GM18511 (cell line): ENCODE data around the gene GALNT1.
"Not testable (repeated sequence)": the region's sequence is repeated elsewhere in the genome, so short reads cannot be mapped to it uniquely, and the experiment has no call there.

Experiments
- ATAC-seq: cut with Tn5 transposase; IDR thresholded peaks from one replicate; pipeline ENCODE4 v1.9.1; 2021; ENCODE audit warnings: mild to moderate bottlenecking, moderate library complexity; ENCODE audit not compliant: unreplicated experiment

GALNT1 gene

DNA sequence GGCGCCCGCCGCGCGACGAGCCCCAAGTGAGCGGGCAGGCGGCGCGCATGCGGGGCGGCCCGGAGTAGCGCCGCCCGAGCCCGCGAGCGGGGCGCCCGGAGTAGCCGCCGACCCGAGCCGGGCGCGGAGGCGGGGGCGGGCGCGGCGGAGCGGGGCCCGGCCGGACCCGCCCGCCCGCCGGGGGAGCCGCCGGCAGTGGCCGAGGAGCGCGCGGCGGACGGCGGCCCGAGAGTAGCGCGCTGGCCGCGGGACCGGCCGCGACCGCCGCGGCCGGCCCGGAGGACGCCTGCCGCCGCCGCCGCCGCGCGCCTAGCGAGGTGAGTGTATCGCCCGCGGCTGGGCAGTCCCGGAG is at the start of gene GALNT1:
Gene GALNT1 (plus strand): TSS at position 195 of the 352 bp plus-strand sequence. CDS start 72,923 bp downstream, outside the sequence.
- no peak for ATAC-seq

DNA sequence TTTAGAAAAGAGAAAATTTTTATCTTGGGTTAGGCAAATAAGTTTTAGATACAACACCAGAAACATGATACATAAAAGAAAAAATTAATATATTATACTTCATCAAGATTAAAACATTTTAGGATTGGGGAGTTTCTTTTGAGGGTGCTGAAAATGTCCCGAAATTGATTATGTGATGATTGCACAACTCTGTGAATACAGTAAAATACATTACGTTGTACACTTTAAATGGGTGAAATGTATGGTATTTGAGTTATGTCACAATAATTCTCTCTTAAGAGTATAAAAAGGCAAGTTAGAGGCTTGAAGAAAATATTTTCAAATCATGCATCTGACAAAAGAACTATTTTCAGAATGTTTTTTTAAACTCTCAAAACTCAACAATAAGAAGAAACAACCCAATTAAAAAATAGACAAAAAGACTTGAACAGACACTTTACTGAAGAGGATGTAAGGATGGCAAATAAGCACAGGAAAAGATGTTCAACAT is 47.6 kb upstream of the GALNT1 start:
- no peak for ATAC-seq

DNA sequence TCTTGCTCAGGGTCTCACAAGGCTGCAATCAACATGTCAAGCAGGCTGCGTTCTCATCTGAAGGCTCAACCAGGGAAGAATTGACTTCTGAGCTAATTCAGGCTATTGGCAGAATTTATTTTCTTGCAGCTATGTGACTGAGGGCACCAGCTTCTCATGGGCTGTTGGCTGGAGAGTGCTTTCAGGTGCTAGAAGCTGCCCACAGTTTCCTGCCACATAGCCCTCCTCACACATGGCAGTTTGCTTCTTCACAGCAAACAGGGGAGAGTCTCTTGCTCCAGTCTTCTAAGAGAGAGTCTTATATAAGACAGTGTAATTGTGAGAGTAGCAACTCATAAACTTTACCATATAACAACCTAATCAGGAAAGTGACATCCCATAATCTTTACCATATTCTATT is 46.2 kb upstream of the GALNT1 start:
- no peak for ATAC-seq

DNA sequence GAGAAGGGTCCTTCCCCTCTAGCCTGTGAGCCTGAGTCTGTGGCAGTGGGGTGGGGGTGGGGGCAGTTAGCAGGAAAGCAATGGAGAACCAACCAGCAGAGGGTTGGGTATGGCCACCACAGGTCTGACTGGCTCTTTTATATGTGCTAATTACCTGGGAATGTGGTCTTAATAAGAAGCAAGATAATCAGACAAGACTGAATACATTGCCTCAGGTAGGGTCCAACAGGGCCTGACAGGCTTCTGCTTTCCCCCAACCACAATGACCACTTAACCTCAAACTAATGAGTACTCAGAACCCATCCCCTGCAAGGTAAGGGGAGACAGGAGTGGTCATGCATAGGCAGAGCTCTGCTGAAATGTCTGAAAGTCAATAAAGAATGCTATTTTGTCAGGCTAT is 39.2 kb upstream of the GALNT1 start:
- ATAC-seq, result no peak

DNA sequence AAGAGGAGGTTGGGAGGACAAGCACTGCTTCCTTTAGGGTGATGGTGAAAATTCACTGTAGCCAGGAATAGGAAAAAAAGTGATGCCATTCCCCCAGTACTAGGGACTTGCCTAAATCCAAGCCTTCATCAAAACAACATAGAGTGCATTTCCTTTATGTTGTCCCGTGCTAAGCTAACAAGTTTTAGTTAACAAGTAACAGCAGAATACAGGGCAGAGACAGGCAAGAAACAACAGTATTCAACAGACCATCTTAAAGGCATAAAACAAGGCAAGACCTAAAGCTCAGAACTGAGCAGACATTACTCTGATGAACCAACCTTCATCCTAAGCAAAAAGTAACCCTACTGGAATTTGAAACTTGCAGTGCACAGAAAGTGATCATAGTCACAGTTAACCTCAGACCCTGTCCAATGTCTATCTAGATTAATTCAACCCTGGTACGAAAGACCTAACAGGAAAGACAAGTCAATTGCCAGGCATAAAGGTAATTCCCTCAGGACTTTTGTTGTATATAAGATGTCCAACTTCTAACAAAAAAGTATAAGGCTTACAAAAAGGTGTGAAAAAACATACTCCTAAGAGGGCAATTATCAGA is 34.4 kb upstream of the GALNT1 start:
- no peak for ATAC-seq

DNA sequence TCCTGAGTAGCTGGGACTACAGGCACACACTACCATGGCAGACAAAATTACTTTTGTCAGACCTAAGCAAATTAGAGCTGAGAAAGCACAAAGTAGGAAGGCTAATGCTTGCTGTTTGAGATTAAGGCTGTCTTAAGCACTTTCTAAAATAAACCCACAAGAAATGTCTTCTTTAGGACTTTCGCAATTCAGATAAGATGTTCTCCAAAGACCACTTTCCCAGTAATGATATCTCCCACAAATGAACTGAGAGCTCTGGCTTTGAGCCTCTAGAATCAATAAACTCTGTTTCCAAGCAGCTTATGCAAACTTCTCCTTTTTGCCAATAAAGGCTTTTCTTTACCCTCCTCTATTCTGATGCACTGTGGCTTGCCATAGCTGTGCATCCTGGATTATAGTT is 32.0 kb upstream of the GALNT1 start:
- ATAC-seq, result no peak

DNA sequence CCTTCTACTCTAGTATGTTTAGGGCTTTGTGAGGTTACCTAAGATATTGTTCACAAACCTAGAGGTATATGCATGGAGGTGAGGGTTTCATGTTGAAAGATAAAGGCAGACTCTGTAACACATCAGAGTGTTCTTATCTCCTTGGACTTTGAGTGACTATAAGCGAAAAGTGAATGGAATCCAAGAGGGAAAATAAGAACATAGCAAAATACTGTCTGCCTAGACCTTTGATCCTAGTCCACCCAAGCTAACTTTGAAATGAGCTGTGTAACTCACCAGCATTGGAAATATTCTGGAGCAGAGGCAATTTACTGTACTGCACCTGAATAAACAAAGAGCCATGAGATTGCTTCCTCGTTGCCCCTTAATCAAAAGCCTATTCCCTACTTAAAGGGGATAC is 28.2 kb upstream of the GALNT1 start:
- ATAC-seq, result no peak

DNA sequence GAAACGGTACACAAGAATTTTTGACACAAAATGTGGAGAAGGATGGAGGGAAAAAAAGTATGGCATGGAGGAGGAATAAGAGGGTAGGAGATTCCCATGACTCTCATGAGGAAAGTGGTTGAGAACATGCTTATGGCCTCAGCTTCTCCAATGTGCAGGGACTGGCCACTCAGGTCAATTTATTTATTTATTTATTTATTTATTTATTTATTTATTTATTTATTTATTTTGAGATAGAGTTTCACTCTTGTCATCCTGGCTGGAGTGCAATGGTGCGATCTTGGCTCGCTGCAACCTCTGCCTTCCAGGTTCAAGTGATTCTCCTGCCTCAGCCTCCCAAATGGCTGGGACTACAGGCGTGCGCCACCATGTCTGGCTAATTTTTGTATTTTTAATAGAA is 26.0 kb upstream of the GALNT1 start:
- not testable (repeated sequence) for ATAC-seq

DNA sequence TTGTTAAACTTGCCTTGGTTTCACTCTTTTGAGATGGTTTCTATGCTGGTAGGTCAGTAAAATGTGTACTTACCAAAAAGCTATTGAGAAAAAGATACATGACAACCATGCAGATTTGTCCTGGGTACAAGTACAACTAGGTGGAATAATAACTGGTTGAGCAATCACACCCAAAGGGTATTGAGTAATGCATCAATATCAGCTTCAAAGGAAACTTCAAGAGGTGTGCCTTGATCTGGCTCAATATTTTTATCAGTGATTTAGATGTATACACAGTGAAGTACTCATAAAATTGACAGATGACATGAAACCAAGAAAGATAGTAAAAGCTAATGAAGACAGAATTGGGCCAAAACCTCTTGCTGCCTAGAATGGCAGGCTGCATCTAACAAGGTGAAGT is 21.7 kb upstream of the GALNT1 start:
- ATAC-seq, result no peak

DNA sequence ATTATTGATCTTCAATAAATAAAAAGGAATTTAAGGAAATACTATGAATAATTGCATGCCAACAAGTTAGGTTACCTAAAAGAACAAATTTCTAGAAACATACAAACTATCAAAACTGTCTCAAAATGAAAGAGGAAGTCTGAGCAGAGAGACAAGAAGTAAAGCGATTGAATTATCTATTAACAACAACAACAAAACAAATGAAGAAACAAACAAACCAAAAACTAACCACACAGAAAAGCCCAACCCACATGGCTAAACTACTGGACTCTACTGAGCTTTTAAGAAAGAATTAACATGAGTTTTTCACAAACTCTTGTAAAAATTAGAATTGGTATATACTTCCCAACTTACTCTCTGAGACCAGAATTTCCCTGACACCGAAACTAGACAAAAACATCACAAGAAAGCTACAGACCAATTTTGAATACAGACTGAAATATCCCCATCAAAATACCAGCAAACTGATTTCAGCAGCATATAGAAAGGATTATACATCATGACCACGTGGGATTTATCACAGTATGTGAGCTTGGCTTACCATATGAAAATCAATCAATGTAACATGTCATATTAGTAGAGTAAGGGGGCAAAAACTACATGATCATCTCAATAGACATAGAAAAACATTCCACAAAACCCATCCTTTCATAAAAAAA is 16.6 kb upstream of the GALNT1 start:
- peak; percentile 92 for ATAC-seq

DNA sequence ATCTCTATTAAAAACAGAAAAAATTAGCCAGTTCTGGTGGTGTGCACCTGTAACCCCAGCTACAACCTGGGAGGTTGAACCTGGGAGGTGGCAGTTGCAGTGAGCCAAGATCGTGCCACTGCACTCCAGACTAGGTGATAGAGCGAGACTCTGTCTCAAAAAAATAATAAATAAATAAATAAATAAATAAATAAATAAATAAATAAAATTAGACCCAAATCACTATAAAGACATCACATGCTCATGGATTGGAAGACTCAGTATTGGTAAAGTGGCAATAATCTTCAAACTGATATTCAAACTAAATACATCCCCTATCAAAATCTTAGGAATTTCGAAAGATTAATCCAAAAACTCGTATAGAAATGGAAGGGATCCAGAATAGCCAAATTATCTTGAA is 15.5 kb upstream of the GALNT1 start:
- ATAC-seq, result no peak

DNA sequence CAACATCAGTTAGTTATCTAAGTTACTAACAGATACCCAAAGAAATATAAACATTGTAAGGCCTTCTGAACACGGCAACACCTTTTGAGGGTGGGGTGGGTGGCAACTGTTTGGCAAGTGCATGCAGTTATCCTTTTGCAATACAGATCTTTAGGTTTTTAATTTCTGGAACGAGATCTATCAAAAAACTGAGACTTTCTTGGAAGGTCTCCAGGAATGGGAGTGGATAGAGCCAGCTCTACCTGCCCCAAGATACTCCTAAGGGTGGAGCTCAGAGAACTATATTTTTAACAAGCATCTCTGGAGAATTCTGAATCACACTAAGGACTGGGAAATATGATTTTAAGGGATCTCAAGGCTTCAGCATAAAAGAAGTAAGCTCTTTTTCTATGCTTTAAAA is 11.4 kb upstream of the GALNT1 start:
- no peak for ATAC-seq

DNA sequence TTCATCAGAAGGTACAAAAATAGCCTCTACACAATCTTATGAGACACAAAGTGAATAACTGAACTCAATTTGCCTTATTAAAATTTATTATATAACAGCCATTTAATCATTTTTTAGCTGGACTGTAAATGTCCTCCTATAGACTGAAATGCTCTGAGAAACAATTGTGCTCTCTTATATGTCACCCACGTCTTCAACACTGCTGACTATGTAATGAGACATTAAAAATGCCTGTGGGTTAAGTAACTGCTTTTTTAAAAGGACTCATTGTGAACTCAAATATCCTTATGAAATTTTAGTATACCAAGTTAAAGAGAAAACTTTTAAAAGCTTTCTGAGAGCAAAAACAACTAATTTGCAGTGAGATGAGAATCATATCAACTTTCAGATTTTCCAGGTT is 10.4 kb upstream of the GALNT1 start:
- ATAC-seq, result no peak

DNA sequence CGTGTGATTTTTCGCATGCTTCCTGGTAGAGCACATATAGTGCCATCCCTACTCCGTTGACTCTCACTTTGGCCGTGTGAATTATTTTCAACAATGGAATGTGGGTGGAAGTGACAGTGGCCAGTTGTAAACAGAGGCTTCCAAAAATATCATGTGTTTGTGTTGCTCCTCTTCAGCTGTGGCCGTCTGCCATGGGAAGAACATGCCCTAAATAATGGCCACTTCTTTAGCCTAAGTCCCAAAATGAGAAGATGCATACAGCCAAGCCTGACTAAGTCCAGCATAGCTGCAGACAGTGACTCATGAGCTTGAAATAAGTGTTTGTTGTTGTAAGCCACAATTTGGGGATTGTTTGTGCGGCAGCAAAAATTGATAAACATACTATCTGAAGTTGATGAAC is 8.9 kb upstream of the GALNT1 start:
- no peak for ATAC-seq

DNA sequence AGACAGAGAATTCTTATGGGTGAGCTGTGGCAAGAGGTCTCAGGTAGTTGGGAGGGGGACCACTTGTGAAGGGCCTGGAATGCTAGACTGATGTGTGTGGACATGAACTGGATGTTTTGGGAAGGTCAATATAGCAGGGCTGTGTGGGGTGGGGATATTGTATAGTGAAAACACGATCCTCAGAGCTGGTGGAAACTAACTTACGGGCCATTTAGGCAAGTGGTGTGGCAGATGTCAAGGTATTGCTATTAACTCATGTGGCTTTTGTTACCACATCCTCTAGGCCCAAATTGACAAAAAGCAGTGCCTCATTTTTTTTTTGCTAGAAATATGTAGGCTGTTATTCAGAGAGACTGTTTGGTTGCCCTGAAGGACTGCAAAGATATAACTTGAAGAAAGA is 8.0 kb upstream of the GALNT1 start:
- no peak for ATAC-seq

DNA sequence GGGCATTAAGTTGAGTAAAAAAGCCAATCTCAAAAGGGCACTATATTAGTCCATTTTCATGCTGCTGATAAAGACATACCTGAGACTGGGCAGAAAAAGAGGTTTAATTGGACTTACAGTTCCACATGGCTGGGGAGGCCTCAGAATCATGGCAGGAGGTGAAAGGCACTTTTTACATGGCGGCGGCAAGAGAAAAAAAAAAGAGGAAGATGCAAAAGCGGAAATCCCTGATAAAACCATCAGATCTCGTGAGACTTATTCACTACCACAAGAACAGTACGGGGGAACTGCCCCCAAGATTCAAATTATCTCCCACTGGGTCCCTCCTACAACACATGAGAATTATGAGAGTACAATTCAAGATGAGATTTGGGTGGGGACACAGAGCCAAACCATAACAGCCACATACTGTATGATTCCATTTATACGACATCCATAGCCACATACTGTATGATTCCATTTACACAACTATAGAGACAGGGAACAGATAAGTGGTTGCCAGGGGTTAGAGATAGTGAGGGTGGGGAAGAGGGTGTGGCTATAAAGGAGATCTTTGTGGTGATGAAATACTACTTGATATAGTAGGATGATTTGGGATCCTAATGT is 5.2 kb upstream of the GALNT1 start:
- not testable (repeated sequence) for ATAC-seq

DNA sequence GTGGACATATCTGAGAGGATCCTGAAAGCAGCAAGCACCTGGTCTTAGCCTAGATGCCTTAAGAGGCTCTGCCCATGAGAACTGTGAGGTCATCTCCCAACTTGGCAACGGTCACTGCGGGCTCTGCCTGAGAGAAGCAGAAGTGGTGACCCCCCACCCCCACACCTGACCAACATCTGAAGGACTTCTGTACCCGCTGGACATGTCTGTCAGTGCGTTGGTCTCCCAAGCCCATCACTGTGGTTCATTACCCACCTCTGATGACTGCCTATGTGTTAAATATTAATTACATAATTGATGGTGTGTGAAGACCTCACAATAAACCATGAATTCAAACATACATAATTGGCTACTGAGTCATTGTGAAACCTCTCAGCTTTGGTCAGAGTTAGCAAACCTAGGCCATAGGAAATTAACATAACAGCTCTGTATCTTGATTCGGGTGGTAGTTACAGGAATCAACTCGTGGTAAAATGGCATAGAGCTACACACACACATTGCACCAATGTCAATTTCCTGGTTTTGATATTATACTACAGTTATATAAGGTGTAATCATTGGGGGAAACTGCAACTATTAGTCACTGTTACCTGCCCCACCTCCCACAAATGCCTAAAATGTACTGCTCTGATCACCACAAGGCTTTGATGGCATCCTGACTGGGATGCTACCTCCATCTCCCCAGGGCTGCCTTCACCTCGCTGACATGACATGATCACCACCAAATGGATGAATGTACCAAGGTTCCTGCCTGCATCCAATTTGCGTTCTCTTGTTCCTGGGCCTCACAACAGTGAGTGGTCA is 4.3 kb upstream of the GALNT1 start:
- ATAC-seq, result peak; percentile 69

DNA sequence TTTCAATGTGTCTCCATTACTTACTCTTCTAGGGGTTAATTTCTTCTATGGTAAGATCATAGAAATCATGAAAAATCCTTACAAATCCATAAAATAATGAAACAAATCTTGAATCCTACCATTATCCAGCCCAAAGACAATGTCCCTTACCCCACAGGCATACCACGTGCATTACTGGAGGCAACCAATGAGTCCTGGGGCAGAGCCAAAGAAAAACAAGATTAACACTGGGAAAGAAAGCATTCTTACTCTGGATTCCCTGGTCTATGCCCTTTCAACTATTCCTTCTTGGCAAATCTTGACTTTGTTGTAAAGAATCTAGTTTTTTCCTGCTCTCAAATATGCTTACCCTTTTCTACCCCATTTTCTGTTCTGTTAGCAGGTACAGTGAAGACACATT is 3.1 kb upstream of the GALNT1 start:
- no peak for ATAC-seq

DNA sequence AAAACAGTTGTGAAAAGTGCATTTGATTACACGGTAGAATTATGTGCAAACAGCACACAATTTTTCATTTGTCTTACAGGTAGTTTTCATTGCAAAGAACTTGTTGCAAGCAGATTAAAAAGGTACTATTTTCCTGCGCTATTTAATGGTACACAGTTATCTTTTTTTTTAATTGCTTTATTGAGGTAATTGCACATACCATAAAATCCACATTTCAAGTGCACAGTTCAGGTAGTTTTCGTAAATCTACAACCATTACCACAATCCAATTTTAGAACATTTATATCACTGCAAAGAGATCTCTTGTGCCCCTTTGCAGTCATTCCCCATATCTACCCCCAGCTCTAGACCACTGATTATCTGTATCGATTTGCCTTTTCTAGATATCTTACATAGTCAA is 2.6 kb upstream of the GALNT1 start:
- no peak for ATAC-seq

DNA sequence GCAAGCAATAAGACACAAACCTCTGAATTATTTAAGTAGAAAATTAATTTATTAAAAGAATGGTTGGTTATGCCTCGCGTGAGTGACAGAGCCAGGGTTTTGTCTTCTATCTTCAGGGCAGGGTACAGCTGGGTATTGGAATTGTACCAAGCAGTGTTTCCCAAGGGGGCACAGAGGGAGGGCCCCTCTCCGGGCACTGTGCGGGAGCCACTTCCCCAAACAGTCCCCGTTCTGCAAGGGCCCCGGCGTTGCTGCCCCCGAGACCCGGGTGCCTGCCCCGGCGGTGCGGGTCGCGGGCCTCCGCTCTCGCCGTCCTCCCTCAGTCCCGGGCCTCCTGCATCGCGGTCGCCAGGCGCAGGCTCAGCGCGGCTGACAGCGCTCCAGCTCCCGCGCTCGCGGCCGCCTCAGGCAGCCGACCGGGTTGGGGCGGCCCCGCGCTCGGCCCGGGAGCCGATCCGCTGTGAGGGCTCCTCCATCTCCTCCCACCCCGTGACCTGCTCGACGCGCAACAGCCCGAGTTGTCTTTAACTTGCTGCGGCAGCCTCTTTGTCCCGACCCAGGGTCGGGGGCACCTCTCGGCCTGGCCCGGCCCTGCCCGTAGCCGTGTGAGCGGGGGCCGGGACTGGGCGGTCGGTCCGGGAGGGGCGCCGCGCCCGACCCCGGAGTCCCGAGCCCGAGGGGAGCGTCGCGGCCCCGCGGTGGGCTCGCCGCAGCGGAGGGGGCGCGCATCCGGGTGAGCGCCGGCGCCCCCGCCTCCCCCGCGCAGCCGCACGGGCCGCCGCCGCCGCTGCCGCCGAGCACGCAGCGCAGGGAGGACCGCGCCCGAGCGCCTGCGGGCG is 620 bp upstream of the GALNT1 start:
- peak; percentile 37 for ATAC-seq
